Effector memory CD8-positive, alpha-beta T cell (primary cell): Measurements from ENCODE around the gene CHD6.
A peak's percentile ranks its signal among the peaks of the same experiment; 100 is the strongest.

Experiments used
- ATAC-seq: fragments of 150-1000 bp; cut with Tn5 transposase; replicated peaks from 2 replicates; pipeline ENCODE4 v1.10.0; 2021; ENCODE audit warnings: mild to moderate bottlenecking, moderate library complexity
- DNase-seq, 3 experiments: peaks; one replicate each; pipeline ENCODE4 v3.0.0; 2021
- H3K27ac Mint-ChIP-seq, 2 donors: one replicate each; pipeline ENCODE4 v1.8.0; 2022; ENCODE audit warnings: mild to moderate bottlenecking in 2 of 2, mixed read lengths in 2 of 2, moderate library complexity in 2 of 2
- H3K27me3 Mint-ChIP-seq, 2 donors: one replicate each; pipeline ENCODE4 v1.8.0; 2022; ENCODE audit warnings: mixed read lengths in 2 of 2
- H3K36me3 Mint-ChIP-seq: one replicate; pipeline ENCODE4 v1.8.0; 2022; ENCODE audit warnings: mild to moderate bottlenecking, moderate library complexity, mixed read lengths; ENCODE audit not compliant: insufficient read depth
- H3K4me1 Mint-ChIP-seq, 2 donors: one replicate each; pipeline ENCODE4 v1.8.0; 2022; ENCODE audit warnings: low read depth in 2 of 2, mixed read lengths in 2 of 2
- H3K4me3 Mint-ChIP-seq, 2 donors: one replicate each; pipeline ENCODE4 v1.8.0; 2022; ENCODE audit warnings: mild to moderate bottlenecking in 2 of 2, mixed read lengths in 2 of 2, moderate library complexity in 2 of 2
- H3K9me3 Mint-ChIP-seq, 2 donors: one replicate each; pipeline ENCODE4 v1.8.0; 2022; ENCODE audit warnings: mixed read lengths in 2 of 2
- total RNA-seq, 9 experiments: gene quantifications; one replicate each; lab custom pipeline; 2026; lab: John Stamatoyannopoulos, UW

The CHD6 gene
- total RNA-seq, result 73.2 to 261 (median 212) reads per million in 9 experiments

GRCh38 chr20:41617902-41618806, at the start of gene CHD6:
TSS of gene CHD6 (minus strand) at chr20:41618377. CDS start at chr20:41551337, 67,040 bp downstream.
- Mint-ChIP-seq H3K27ac (peak within 1 kb of the TSS; percentile 93 to 95), H3K4me1 (peaks cover 29 to 32% of the 10 kb centered on the region in 2 donors), H3K36me3 (peaks cover 10% of the 10 kb centered on the region), H3K27me3 (no peaks in the 10 kb centered on the region), H3K9me3 (no peaks in the 10 kb centered on the region), H3K4me3 (peak within 1 kb of the TSS; percentile 89)
- peak; percentile 99 to 100 (median 99) for DNase-seq
- ATAC-seq, result peak; percentile 93

- Mint-ChIP-seq H3K4me3 (no peak overlapping the region), H3K27ac (no peak overlapping the region), H3K4me1 (no peaks in the 10 kb centered on the region), H3K27me3 (peaks cover 51 to 54% of the 10 kb centered on the region in 2 donors), H3K9me3 (no peaks in the 10 kb centered on the region), H3K36me3 (no peaks in the 10 kb centered on the region)
- DNase-seq, result no peak
- no peak for ATAC-seq
These were observed 46.4 kb upstream of the CHD6 start for GRCh38 chr20:41664584-41664983.

DNA sequence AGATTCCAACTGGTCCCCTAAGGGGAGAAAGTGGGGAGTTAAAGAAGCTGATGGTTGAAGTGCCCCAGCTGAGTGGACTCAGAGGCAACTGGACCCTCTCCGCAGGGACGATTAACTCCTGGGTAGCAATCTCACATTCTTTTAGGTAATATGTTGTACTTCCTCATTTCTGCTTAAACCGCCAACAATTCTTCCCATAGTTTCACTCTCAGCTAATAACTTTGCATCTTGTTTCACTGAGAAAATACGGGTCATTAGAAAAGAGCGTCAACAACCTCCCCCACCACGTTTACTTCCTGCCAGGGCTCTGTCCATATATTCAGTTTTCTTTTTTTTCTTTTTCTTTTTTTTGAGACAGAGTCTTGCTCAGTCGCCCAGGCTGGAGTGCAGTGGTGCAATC, 39.5 kb upstream of the CHD6 start:
- DNase-seq (no peak), ATAC-seq (no peak)
- Mint-ChIP-seq H3K9me3 (no peaks in the 10 kb centered on the region), H3K4me1 (no peaks in the 10 kb centered on the region), H3K27ac (no peak overlapping the region), H3K36me3 (no peaks in the 10 kb centered on the region), H3K27me3 (peaks cover 70 to 82% of the 10 kb centered on the region in 2 donors), H3K4me3 (no peak overlapping the region)

DNA sequence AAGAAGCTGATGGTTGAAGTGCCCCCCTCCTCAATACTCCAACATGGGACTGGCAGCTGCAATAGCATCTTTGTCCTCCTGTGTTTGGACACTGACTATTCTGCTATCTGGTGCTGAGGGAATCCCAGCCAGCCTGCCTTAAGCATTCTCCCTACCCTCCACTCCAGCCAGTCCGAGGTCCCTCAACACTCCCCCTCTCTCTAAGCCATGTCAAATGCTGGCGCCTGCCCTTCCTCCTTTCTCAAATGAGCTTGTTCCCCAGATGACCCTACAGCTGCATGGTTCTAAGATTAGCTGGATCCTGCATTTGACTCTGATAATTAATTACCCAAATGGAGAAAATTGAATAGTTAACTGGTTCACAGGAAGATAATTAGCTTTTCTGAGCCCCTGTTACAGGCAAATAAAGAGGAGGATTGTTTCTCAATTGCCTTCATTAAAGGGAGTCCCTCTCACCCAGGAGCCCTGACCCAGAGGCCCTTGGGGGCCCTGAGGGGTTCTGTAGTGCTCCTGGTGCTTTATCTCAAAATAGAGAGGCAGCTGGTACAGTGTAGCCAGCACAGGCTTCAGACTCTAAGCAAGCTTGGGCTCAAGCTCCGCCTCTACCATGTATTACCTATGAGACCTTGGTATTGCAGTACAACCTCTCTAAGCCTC, 37.9 kb upstream of the CHD6 start:
- Mint-ChIP-seq H3K4me3 (no peak overlapping the region), H3K9me3 (no peaks in the 10 kb centered on the region), H3K4me1 (no peaks in the 10 kb centered on the region), H3K27ac (no peak overlapping the region), H3K36me3 (no peaks in the 10 kb centered on the region), H3K27me3 (peaks cover 69 to 75% of the 10 kb centered on the region in 2 donors)
- DNase-seq (no peak), ATAC-seq (no peak)

DNA sequence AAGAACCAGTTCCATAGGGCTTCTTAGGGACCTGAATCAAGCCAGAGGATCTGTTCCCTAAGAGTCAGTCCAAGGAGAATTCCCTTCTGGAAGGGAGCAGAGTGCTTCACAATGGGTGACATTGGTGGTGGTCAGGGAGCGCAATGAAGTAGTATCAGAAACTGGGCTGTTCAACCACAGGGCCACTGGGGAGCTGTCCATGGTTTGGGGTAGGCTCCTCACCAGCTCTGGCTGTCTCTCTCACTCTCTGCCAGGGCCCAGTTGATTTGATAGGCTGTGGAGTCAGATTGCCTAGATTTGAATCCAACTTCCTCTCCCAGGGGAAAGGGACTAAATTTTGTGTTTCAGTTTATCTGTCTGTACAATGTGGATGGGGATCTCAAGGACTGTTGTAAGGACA, 36.7 kb upstream of the CHD6 start:
- Mint-ChIP-seq H3K36me3 (no peaks in the 10 kb centered on the region), H3K4me3 (no peak overlapping the region), H3K27me3 (peaks cover 57 to 63% of the 10 kb centered on the region in 2 donors), H3K4me1 (no peaks in the 10 kb centered on the region), H3K27ac (no peak overlapping the region), H3K9me3 (no peaks in the 10 kb centered on the region)
- no peak for ATAC-seq
- DNase-seq, result no peak

- ATAC-seq (no peak), DNase-seq (no peak)
- H3K9me3 Mint-ChIP-seq, result no peaks in the 10 kb centered on the region
- no peak overlapping the region for H3K4me3 Mint-ChIP-seq
- no peak overlapping the region for H3K27ac Mint-ChIP-seq
- no peaks in the 10 kb centered on the region for H3K36me3 Mint-ChIP-seq
- no peaks in the 10 kb centered on the region for H3K4me1 Mint-ChIP-seq
- peaks cover 51 to 61% of the 10 kb centered on the region in 2 donors for H3K27me3 Mint-ChIP-seq
These were observed 36.1 kb upstream of the CHD6 start for GRCh38 chr20:41654292-41654691.

- H3K27me3 Mint-ChIP-seq, result peaks cover 37 to 59% of the 10 kb centered on the region in 2 donors
These were observed 32.2 kb upstream of the CHD6 start for GRCh38 chr20:41650231-41650948.

DNA sequence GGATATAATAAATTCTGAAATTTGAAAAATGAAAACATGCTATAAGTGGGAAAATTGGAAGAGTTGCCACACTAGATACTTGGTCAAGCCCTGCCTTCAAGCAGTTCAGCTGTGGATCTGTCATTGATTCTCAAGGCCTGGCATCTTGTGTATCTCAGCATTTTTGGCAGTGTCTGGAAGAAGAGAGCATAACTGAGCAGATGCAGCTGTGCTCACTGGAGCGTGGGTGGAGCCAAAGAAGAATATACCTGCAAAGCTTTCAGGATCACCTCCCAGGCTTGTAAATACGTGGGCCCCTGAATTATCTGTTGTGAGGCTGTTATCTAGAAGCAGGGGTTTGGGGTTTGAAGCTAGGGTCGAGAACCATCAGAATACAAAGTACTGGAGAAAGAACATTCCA, 31.3 kb upstream of the CHD6 start:
- Mint-ChIP-seq H3K27ac (no peak overlapping the region), H3K36me3 (no peaks in the 10 kb centered on the region), H3K27me3 (peaks cover 42 to 59% of the 10 kb centered on the region in 2 donors), H3K4me3 (no peak overlapping the region), H3K9me3 (no peaks in the 10 kb centered on the region), H3K4me1 (no peaks in the 10 kb centered on the region)
- DNase-seq (no peak), ATAC-seq (no peak)

More at GRCh38 chr20:41650231-41650948, 32.2 kb upstream of the CHD6 start:
- DNase-seq (no peak), ATAC-seq (no peak)
- H3K4me3 Mint-ChIP-seq, result no peak overlapping the region
- no peaks in the 10 kb centered on the region for H3K4me1 Mint-ChIP-seq
- H3K9me3 Mint-ChIP-seq, result no peaks in the 10 kb centered on the region
- H3K27ac Mint-ChIP-seq, result no peak overlapping the region
- no peaks in the 10 kb centered on the region for H3K36me3 Mint-ChIP-seq

DNA sequence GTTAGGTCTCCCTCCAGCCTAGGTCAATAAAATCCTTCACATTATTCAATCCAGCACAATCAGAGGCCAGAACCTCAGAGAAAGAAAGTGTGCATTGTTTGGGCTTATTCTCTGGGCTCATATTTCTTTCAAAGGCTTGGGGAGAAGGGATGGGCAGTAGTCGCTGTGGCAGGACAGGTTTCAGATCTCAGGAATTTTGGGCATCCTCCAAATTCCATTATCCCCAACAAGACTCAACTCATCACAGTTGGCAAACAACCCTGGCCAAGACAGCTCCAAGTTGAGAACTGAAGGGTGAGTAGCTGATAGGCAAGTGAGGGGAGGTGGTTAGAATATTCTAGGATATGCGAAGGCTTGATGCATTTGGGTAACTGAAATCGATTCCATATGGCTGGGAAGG, 27.2 kb upstream of the CHD6 start:
- no peak overlapping the region for H3K4me3 Mint-ChIP-seq
- no peak overlapping the region for H3K27ac Mint-ChIP-seq
- ATAC-seq (no peak), DNase-seq (no peak)
- H3K27me3 Mint-ChIP-seq, result peaks cover 33 to 57% of the 10 kb centered on the region in 2 donors
- no peaks in the 10 kb centered on the region for H3K36me3 Mint-ChIP-seq
- no peaks in the 10 kb centered on the region for H3K4me1 Mint-ChIP-seq
- no peaks in the 10 kb centered on the region for H3K9me3 Mint-ChIP-seq

- no peaks in the 10 kb centered on the region for H3K36me3 Mint-ChIP-seq
- peaks cover 3 to 4% of the 10 kb centered on the region in 2 donors for H3K4me1 Mint-ChIP-seq
- DNase-seq (no peak), ATAC-seq (no peak)
- H3K9me3 Mint-ChIP-seq, result no peaks in the 10 kb centered on the region
- H3K27ac Mint-ChIP-seq, result no peak overlapping the region
- H3K27me3 Mint-ChIP-seq, result peaks cover 48 to 70% of the 10 kb centered on the region in 2 donors
- H3K4me3 Mint-ChIP-seq, result no peak overlapping the region
These were observed 25.3 kb upstream of the CHD6 start for GRCh38 chr20:41643504-41643938.

GRCh38 chr20:41639630-41640029, 21.5 kb upstream of the CHD6 start:
- peaks cover 24 to 39% of the 10 kb centered on the region in 2 donors for H3K27me3 Mint-ChIP-seq
- no peaks in the 10 kb centered on the region for H3K9me3 Mint-ChIP-seq
- DNase-seq (no peak), ATAC-seq (no peak)
- H3K36me3 Mint-ChIP-seq, result no peaks in the 10 kb centered on the region
- peaks cover 3 to 4% of the 10 kb centered on the region in 2 donors for H3K4me1 Mint-ChIP-seq
- no peak overlapping the region for H3K27ac Mint-ChIP-seq
- H3K4me3 Mint-ChIP-seq, result no peak overlapping the region

DNA sequence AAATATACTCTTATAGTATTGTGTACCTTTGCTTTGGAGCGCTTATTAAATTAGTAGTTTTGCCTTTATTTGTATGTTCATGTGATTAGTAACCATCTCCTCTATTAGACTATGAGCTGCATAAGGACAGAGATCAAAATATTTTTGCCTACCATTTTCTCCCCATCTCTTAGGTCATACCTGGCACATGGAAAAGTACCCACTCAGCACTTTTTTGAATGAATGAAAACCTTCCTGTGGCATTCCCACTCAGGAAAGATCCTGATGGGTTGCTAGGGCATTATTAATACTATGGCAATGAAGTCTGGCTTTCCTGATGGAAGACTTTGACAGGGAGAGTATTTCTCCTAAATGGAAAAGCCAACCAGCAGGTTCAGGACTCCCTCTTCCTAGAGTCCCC, 20.3 kb upstream of the CHD6 start:
- H3K4me3 Mint-ChIP-seq, result no peak overlapping the region
- peaks cover 18 to 28% of the 10 kb centered on the region in 2 donors for H3K27me3 Mint-ChIP-seq
- ATAC-seq (no peak), DNase-seq (no peak)
- H3K9me3 Mint-ChIP-seq, result no peaks in the 10 kb centered on the region
- H3K27ac Mint-ChIP-seq, result no peak overlapping the region
- no peaks in the 10 kb centered on the region for H3K36me3 Mint-ChIP-seq
- peaks cover 3 to 4% of the 10 kb centered on the region in 2 donors for H3K4me1 Mint-ChIP-seq

- H3K27ac Mint-ChIP-seq, result no peak overlapping the region
- H3K9me3 Mint-ChIP-seq, result no peaks in the 10 kb centered on the region
- H3K4me3 Mint-ChIP-seq, result no peak overlapping the region
- no peak for DNase-seq
- peaks cover 3 to 9% of the 10 kb centered on the region in 2 donors for H3K4me1 Mint-ChIP-seq
- no peaks in the 10 kb centered on the region for H3K36me3 Mint-ChIP-seq
- H3K27me3 Mint-ChIP-seq, result peaks cover 23% of the 10 kb centered on the region in 2 donors
- ATAC-seq, result no peak
These were observed 17.0 kb upstream of the CHD6 start for GRCh38 chr20:41635158-41635557.
